ENCODE data around the gene PRRT4.

The PRRT4 gene

GRCh38 chr7:128405471-128406313, 44.2 kb upstream of the PRRT4 start (continued):
- TF ChIP-seq ZNF335 (tag by site-specific recombination; conservative IDR thresholded peaks at IDR 0.05) = 0 out of 2 replicates have a peak, but pooled peaks have one; percentile 31
- 0 out of 2 replicates have a peak, but pooled peaks have one; percentile 23 for TF ChIP-seq ZBTB20 (tag by site-specific recombination; IDR thresholded peaks at IDR 0.05)
- no peak for TF ChIP-seq ZNF341 (tag by site-specific recombination; IDR thresholded peaks at IDR 0.05; ENCODE audit: low read depth)
- TF ChIP-seq ELK4 (IDR thresholded peaks at IDR 0.05; ENCODE audit: borderline replicate concordance, low read depth, low read length) = no peak
- TF ChIP-seq ZNF23 (tag by site-specific recombination; IDR thresholded peaks at IDR 0.05; ENCODE audit: borderline replicate concordance) = no peak
- TF ChIP-seq ZNF670 (tag by site-specific recombination; IDR thresholded peaks at IDR 0.05; ENCODE audit: low read depth) = no peak
- TF ChIP-seq ZIC2 (tag by site-specific recombination; IDR thresholded peaks at IDR 0.05) = peak; percentile 61
- peak; percentile 54; the same call in 1 of the 2 replicates for TF ChIP-seq KLF10 (tag by site-specific recombination; IDR thresholded peaks at IDR 0.05)
- TF ChIP-seq KLF9 (tag by site-specific recombination; IDR thresholded peaks at IDR 0.05; ENCODE audit: low read depth) = peak; percentile 23; the same call in 1 of the 2 replicates
- TF ChIP-seq ZSCAN30 (tag by site-specific recombination; IDR thresholded peaks at IDR 0.05) = peak; percentile 39; the same call in 1 of the 2 replicates
- TF ChIP-seq ZNF521 (tag by site-specific recombination; IDR thresholded peaks at IDR 0.05) = no peak
- TF ChIP-seq ZNF596 (tag by site-specific recombination; IDR thresholded peaks at IDR 0.05) = peak; percentile 27; the same call in 1 of the 2 replicates
- TF ChIP-seq ZBTB8A (tag by site-specific recombination; IDR thresholded peaks at IDR 0.05) = peak; percentile 84
- TF ChIP-seq PATZ1 (tag by site-specific recombination; IDR thresholded peaks at IDR 0.05) = 0 out of 2 replicates have a peak, but pooled peaks have one; percentile 63

- no peaks in the 10 kb centered on the region; the same call in 1 of the 2 replicates for H3K4me1 ChIP-seq (ENCODE audit: control insufficient read depth, insufficient read depth, low read length)
- H3K27ac ChIP-seq (ENCODE audit: extremely low read depth, low read depth, low read length) = peak overlapping the region; percentile 64; the same call in 1 of the 2 replicates
- H3K36me3 ChIP-seq (ENCODE audit: control insufficient read depth in 2 of 2, insufficient read depth in 1 of 2, low read length in 2 of 2) = peaks cover 4 to 32% of the 10 kb centered on the region in 2 experiments; a peak in 2 of 3 replicates
- H3K4me3 ChIP-seq (ENCODE audit: low read depth, low read length) = peak overlapping the region; percentile 57
- ChIA-PET POLR2A (interaction anchor here (0.6 kb wide), 1 partner anchor 224 kb away, joined by 3 read pairs; no protein-coding TSS in a partner anchor), CTCF (interaction anchor here (0.6 to 6.1 kb wide), 4 partner anchors 17 to 481 kb away, joined by 3 to 68 read pairs (median 6); no protein-coding TSS in a partner anchor)
- H3K9me3 ChIP-seq (ENCODE audit: control insufficient read depth, insufficient read depth, low read depth, low read length) = no peaks in the 10 kb centered on the region
- TF ChIP-seq ZSCAN16 (tag by site-specific recombination; IDR thresholded peaks at IDR 0.05) = no peak
- TF ChIP-seq BCL11A (tag by site-specific recombination; IDR thresholded peaks at IDR 0.05; ENCODE audit: low read depth) = no peak
- no peak for TF ChIP-seq ZNF558 (tag by site-specific recombination; IDR thresholded peaks at IDR 0.05)
- no peak for TF ChIP-seq ZNF658 (tag by site-specific recombination; IDR thresholded peaks at IDR 0.05)
- no peak for TF ChIP-seq SALL2 (tag by site-specific recombination; IDR thresholded peaks at IDR 0.05; ENCODE audit: borderline replicate concordance)
- peak; percentile 48; the same call in 1 of the 2 replicates for TF ChIP-seq ZEB2 (tag by site-specific recombination; IDR thresholded peaks at IDR 0.05)
- TF ChIP-seq ZNF518A (tag by site-specific recombination; conservative IDR thresholded peaks at IDR 0.05; ENCODE audit: low read depth) = no peak
- TF ChIP-seq, protein P1, sequence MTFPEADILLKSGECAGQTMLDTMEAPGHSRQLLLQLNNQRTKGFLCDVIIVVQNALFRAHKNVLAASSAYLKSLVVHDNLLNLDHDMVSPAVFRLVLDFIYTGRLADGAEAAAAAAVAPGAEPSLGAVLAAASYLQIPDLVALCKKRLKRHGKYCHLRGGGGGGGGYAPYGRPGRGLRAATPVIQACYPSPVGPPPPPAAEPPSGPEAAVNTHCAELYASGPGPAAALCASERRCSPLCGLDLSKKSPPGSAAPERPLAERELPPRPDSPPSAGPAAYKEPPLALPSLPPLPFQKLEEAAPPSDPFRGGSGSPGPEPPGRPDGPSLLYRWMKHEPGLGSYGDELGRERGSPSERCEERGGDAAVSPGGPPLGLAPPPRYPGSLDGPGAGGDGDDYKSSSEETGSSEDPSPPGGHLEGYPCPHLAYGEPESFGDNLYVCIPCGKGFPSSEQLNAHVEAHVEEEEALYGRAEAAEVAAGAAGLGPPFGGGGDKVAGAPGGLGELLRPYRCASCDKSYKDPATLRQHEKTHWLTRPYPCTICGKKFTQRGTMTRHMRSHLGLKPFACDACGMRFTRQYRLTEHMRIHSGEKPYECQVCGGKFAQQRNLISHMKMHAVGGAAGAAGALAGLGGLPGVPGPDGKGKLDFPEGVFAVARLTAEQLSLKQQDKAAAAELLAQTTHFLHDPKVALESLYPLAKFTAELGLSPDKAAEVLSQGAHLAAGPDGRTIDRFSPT (tag by site-specific recombination; IDR thresholded peaks at IDR 0.05) = 0 out of 2 replicates have a peak, but pooled peaks have one; percentile 45
- TF ChIP-seq ZNF223 (tag by site-specific recombination; IDR thresholded peaks at IDR 0.05) = no peak
Measured at GRCh38 chr7:128404886-128405470, 43.5 kb upstream of the PRRT4 start.
